ENCODE results near the gene CATSPERZ. TPM values are rescaled to one million over a fixed set of nuclear protein-coding genes. Genes with fewer than 3 reads are reported as not detected.

The CATSPERZ gene
- total and polyA plus RNA-seq, 2 of the 13 experiments (the other 11 are each of a cell fraction or from before 2014, with no cell fraction given): 0.22 to 0.48 TPM

GRCh38 chr11:64304316-64305072 lies 4.3 kb downstream of the CATSPERZ start:
- H4K20me1 ChIP-seq (ENCODE audit: insufficient read depth, low read length): no peaks in the 10 kb centered on the region
- 3% methylated on average over 6 of the region's 46 CpGs for whole genome bisulfite sequencing (ENCODE audit: low lambda C conversion rate)
- CTCF ChIA-PET (ENCODE audit: low intra/inter-chr PET ratio, low total read pairs): interaction anchor here (1.3 to 2.4 kb wide), 2 partner anchors 33 to 100 kb away, joined by 7 to 12 read pairs; no protein-coding TSS in a partner anchor
- H3K9me3 ChIP-seq (ENCODE audit: low read length): no peaks in the 10 kb centered on the region
- peaks cover 3 to 13% of the 10 kb centered on the region in 2 experiments; a peak in 4 of 5 replicates for H3K27me3 ChIP-seq (ENCODE audit: control insufficient read depth in 1 of 2, insufficient read depth in 2 of 2, low read length in 2 of 2)
- intact Hi-C loops (cut with micrococcal nuclease; ENCODE audit: unreplicated experiment): loop anchor here (2.0 to 10.0 kb wide), 3 partner anchors 34 to 120 kb away; partner anchors contain the start of genes PPP1R14B and STIP1
- ATAC-seq: peak; percentile 55
- peak overlapping the region; percentile 84 for H3K4me2 ChIP-seq (ENCODE audit: low read depth, low read length)
- peak; percentile 81 for FAIRE-seq
- H3K9ac ChIP-seq (ENCODE audit: insufficient read depth, low read depth, low read length): peak overlapping the region; percentile 88
- H3K79me2 ChIP-seq (ENCODE audit: insufficient read depth, low read length): peaks cover 15% of the 10 kb centered on the region
- in situ Hi-C loops (cut with HindIII; ENCODE audit: extremely low pct_ligation_motif_present, low pct_unique_long_range_greater_than_20kb): loop anchor here (5.0 kb wide), 1 partner anchor 62 kb away; the partner anchor contains the start of gene FKBP2
- no peak overlapping the region for H2AFZ ChIP-seq (ENCODE audit: low read length)
- POLR2A ChIA-PET: interaction anchor here (0.6 to 5.5 kb wide), 21 partner anchors 12 to 474 kb away, joined by 3 to 103 read pairs (median 4); partner anchors contain the start of genes BAD, FKBP2, GPR137 and KCNK4
- peak overlapping the region; percentile 51 to 79 (median 70) for H3K4me3 ChIP-seq (replicated peaks in 1 of 3; ENCODE audit: insufficient read depth in 1 of 3, low read depth in 2 of 3, low read length in 3 of 3)
- peak overlapping the region; percentile 94 for H3K27ac ChIP-seq (ENCODE audit: extremely low read length, insufficient read depth, low read length)
- peak; percentile 80 for DNase-seq (ENCODE audit: low spot score)
- TSS peak; percentile 99 for BruUV-seq (replicated peaks)
- no peaks in the 10 kb centered on the region for H3K36me3 ChIP-seq (replicated peaks in 1 of 2; ENCODE audit: control insufficient read depth in 1 of 2, insufficient read depth in 2 of 2, low read length in 2 of 2)
- peaks cover 66% of the 10 kb centered on the region for H3K4me1 ChIP-seq (ENCODE audit: insufficient read depth, low read length)
- TF ChIP-seq JARID2 (CRISPR knock-in tag; IDR thresholded peaks at IDR 0.05; ENCODE audit: insufficient replicate concordance) (no peak), ZNF484 (CRISPR knock-in tag; IDR thresholded peaks at IDR 0.05; ENCODE audit: borderline replicate concordance, low read depth) (no peak), GATAD1 (CRISPR knock-in tag; IDR thresholded peaks at IDR 0.05) (0 out of 2 replicates have a peak, but pooled peaks have one; percentile 43), PAXIP1 (CRISPR knock-in tag; conservative IDR thresholded peaks at IDR 0.05) (0 out of 2 replicates have a peak, but pooled peaks have one; percentile 19), PHF8 (CRISPR knock-in tag; IDR thresholded peaks at IDR 0.05) (peak; percentile 69), IKZF5 (CRISPR knock-in tag; IDR thresholded peaks at IDR 0.05) (0 out of 2 replicates have a peak, but pooled peaks have one; percentile 11), TP53 (CRISPR knock-in tag; conservative IDR thresholded peaks at IDR 0.05) (peak; percentile 79; the same call in 1 of the 2 replicates), KDM5B (CRISPR knock-in tag; IDR thresholded peaks at IDR 0.05; ENCODE audit: borderline replicate concordance) (peak; percentile 32; the same call in 1 of the 2 replicates), SATB2 (CRISPR knock-in tag; IDR thresholded peaks at IDR 0.05) (0 out of 2 replicates have a peak, but pooled peaks have one; percentile 77), ZKSCAN8 (CRISPR knock-in tag; IDR thresholded peaks at IDR 0.05; ENCODE audit: borderline replicate concordance) (no peak; the same call in 1 of the 2 replicates), ZSCAN9 (CRISPR knock-in tag; IDR thresholded peaks at IDR 0.05; ENCODE audit: borderline replicate concordance) (peak; percentile 13; the same call in 1 of the 2 replicates), MTA1 (CRISPR knock-in tag; IDR thresholded peaks at IDR 0.05; ENCODE audit: borderline replicate concordance) (peak; percentile 17; the same call in 1 of the 2 replicates), SP4 (CRISPR knock-in tag; IDR thresholded peaks at IDR 0.05) (no peak), RARA (CRISPR knock-in tag; IDR thresholded peaks at IDR 0.05) (no peak)

All from HepG2 (cell line).